Trophoblast cell (in vitro differentiated cells and primary cell): ENCODE data around the gene SERPINA4.

Experiments
- DNase-seq, 2 donors: peaks; one replicate each; pipeline ENCODE4 v3.0.0-alpha.2; 2016
- H2AFZ ChIP-seq: 2 replicates; pipeline ENCODE4 v1.6.1; 2013; ENCODE audit warnings: low read length, moderate library complexity, mild to moderate bottlenecking; ENCODE audit not compliant: insufficient read depth, poor library complexity
- H2AK5ac ChIP-seq: 2 replicates; pipeline ENCODE4 v1.6.1; 2013; ENCODE audit warnings: mild to moderate bottlenecking, low read length
- H2BK120ac ChIP-seq: 2 replicates; pipeline ENCODE4 v1.6.1; 2013; ENCODE audit warnings: low read length, mild to moderate bottlenecking, moderate library complexity; ENCODE audit not compliant: insufficient read depth, poor library complexity
- H2BK12ac ChIP-seq: 2 replicates; pipeline ENCODE4 v1.6.1; 2013; ENCODE audit warnings: mild to moderate bottlenecking, low read length, moderate library complexity
- H2BK5ac ChIP-seq: 2 replicates; pipeline ENCODE4 v1.6.1; 2013; ENCODE audit warnings: low read length, low read depth, moderate library complexity, mild to moderate bottlenecking; ENCODE audit not compliant: poor library complexity
- H3K14ac ChIP-seq: 2 replicates; pipeline ENCODE4 v1.6.1; 2013; ENCODE audit warnings: mild to moderate bottlenecking, low read length
- H3K18ac ChIP-seq: 2 replicates; pipeline ENCODE4 v1.6.1; 2013; ENCODE audit warnings: mild to moderate bottlenecking, low read length
- H3K23ac ChIP-seq: 2 replicates; pipeline ENCODE4 v1.6.1; 2013; ENCODE audit warnings: low read length
- H3K27ac ChIP-seq: 2 replicates; pipeline ENCODE4 v1.5.1; 2013; ENCODE audit warnings: low read depth, mild to moderate bottlenecking, inconsistent platforms, low read length, moderate library complexity
- H3K27me3 ChIP-seq: 2 replicates; pipeline ENCODE4 v1.6.1; 2013; ENCODE audit warnings: inconsistent platforms, mild to moderate bottlenecking, low read length, moderate library complexity; ENCODE audit not compliant: insufficient read depth
- H3K36me3 ChIP-seq, 2 experiments: 1 replicate in 1 of 2; 2 replicates in 1 of 2; pipeline ENCODE4 v1.6.1; 2013; ENCODE audit warnings: low read length in 2 of 2, mild to moderate bottlenecking in 2 of 2, moderate library complexity in 1 of 2; ENCODE audit not compliant: insufficient read depth in 2 of 2, control insufficient read depth in 1 of 2
- H3K4ac ChIP-seq: 2 replicates; pipeline ENCODE4 v1.6.1; 2013; ENCODE audit warnings: low read depth, mild to moderate bottlenecking, low read length, moderate library complexity
- H3K4me1 ChIP-seq, 2 experiments: 1 replicate in 1 of 2; 2 replicates in 1 of 2; pipeline ENCODE4 v1.6.1; 2013; ENCODE audit warnings: low read length in 2 of 2, mild to moderate bottlenecking in 2 of 2, moderate library complexity in 1 of 2; ENCODE audit not compliant: insufficient read depth in 2 of 2, control insufficient read depth in 1 of 2
- H3K4me2 ChIP-seq: 2 replicates; pipeline ENCODE4 v1.6.1; 2013; ENCODE audit warnings: inconsistent platforms, mild to moderate bottlenecking, low read length, moderate library complexity
- H3K4me3 ChIP-seq: 2 replicates; pipeline ENCODE4 v1.5.1; 2013; ENCODE audit warnings: mild to moderate bottlenecking, low read depth, low read length, inconsistent platforms
- H3K79me1 ChIP-seq: one replicate; pipeline ENCODE4 v1.6.1; 2013; ENCODE audit warnings: low read length
- H3K79me2 ChIP-seq: 2 replicates; pipeline ENCODE4 v1.6.1; 2013; ENCODE audit warnings: low read length, mild to moderate bottlenecking; ENCODE audit not compliant: control insufficient read depth, insufficient read depth, poor library complexity
- H3K9ac ChIP-seq: 2 replicates; pipeline ENCODE4 v1.6.1; 2013; ENCODE audit warnings: mild to moderate bottlenecking, low read length
- H3K9me3 ChIP-seq: 2 replicates; pipeline ENCODE4 v1.6.1; 2013; ENCODE audit warnings: low read depth, mild to moderate bottlenecking, control low read depth, inconsistent platforms, low read length; ENCODE audit not compliant: insufficient read depth
- H4K12ac ChIP-seq: 2 replicates; pipeline ENCODE4 v1.6.1; 2013; ENCODE audit warnings: low read depth, mild to moderate bottlenecking, low read length, moderate library complexity
- H4K8ac ChIP-seq: 2 replicates; pipeline ENCODE4 v1.6.1; 2013; ENCODE audit warnings: low read depth, mild to moderate bottlenecking, low read length, moderate library complexity
- H4K91ac ChIP-seq: one replicate; pipeline ENCODE4 v1.6.1; 2013; ENCODE audit warnings: low read depth, mild to moderate bottlenecking, low read length, moderate library complexity
- WGBS: extraction: QIAGEN DNeasy Blood & Tissue Kit; methylation state at CpG from one replicate; pipeline ENCODE4 v1.1.7; 2013; ENCODE audit warnings: missing lambda C conversion rate; ENCODE audit not compliant: insufficient read length, insufficient coverage; ENCODE audit errors: extremely low coverage; 5-methylcytosine and 5-hydroxymethylcytosine counted together

Gene SERPINA4

DNA sequence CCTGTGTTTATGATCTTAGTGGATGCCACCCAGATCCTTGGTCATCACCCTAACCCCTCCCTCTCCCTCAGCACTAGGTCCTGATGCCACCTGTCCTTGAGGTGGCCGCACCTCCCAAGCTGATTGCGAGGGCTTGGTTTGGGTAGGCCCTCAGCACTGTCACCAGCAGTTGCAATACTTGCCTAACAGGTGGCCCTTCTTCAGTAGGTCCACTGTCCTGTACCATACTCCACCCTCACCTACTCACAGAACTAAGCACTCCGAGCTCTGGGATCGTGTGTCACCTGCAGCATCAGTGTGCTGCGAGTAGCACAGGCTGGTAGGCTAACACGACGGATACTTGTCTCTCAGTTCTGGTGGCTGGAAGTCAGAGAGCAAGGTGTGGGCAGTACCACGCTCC is 38.0 kb upstream of the SERPINA4 start:
- Histone ChIP-seq H3K4me3 (no peak overlapping the region), H3K9me3 (peaks cover 9% of the 10 kb centered on the region), H2AFZ (no peak overlapping the region), H3K79me1 (no peaks in the 10 kb centered on the region), H3K4ac (no peak overlapping the region), H3K9ac (no peak overlapping the region), H3K36me3 (no peaks in the 10 kb centered on the region), H3K23ac (no peak overlapping the region), H3K18ac (no peak overlapping the region), H3K27ac (no peak overlapping the region), H3K79me2 (no peaks in the 10 kb centered on the region), H4K8ac (no peak overlapping the region), H4K12ac (no peak overlapping the region), H4K91ac (no peak overlapping the region), H3K4me1 (no peaks in the 10 kb centered on the region), H3K14ac (no peak overlapping the region), H3K4me2 (no peak overlapping the region), H2BK12ac (no peak overlapping the region), H2AK5ac (no peak overlapping the region), H2BK120ac (no peak overlapping the region), H2BK5ac (no peak overlapping the region), H3K27me3 (no peaks in the 10 kb centered on the region)
- DNase-seq, result no peak
- whole genome bisulfite sequencing, result no CpG with 5 or more reads among the region's 8 CpGs

DNA sequence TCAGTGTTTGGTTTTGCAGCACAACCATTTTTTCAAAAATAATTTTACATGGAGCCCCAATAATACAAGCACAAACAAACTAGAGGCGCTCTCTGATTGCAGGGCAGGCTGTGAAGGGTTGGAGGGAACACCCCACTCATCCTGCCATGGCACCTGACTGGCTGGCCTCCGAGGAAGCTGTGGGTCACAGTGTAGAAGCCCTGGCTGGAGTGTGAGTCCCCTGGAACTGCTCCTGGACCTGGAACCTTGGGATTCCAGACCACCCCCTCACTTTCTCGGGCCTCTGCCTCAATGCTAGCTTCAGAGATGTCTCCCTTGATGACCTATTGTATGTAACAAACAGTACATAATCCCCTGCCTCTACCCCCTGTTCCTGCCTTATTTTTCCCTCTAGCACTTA is 37.1 kb upstream of the SERPINA4 start:
- no peak overlapping the region for H3K14ac ChIP-seq
- H3K23ac ChIP-seq, result no peak overlapping the region
- no peaks in the 10 kb centered on the region for H3K79me1 ChIP-seq
- H2BK120ac ChIP-seq, result no peak overlapping the region
- peaks cover 9% of the 10 kb centered on the region for H3K9me3 ChIP-seq
- H3K79me2 ChIP-seq, result no peaks in the 10 kb centered on the region
- H2BK12ac ChIP-seq, result no peak overlapping the region
- no peak for DNase-seq
- no peak overlapping the region for H2BK5ac ChIP-seq
- H3K4me3 ChIP-seq, result no peak overlapping the region
- no peak overlapping the region for H3K4ac ChIP-seq
- WGBS, result no CpG with 5 or more reads among the region's 3 CpGs
- H2AK5ac ChIP-seq, result no peak overlapping the region
- no peak overlapping the region for H4K91ac ChIP-seq
- no peaks in the 10 kb centered on the region for H3K4me1 ChIP-seq
- no peak overlapping the region for H4K12ac ChIP-seq
- H3K27ac ChIP-seq, result no peak overlapping the region
- H3K4me2 ChIP-seq, result no peak overlapping the region
- no peak overlapping the region for H3K9ac ChIP-seq
- H3K36me3 ChIP-seq, result no peaks in the 10 kb centered on the region
- no peak overlapping the region for H2AFZ ChIP-seq
- H4K8ac ChIP-seq, result no peak overlapping the region
- no peak overlapping the region for H3K18ac ChIP-seq
- H3K27me3 ChIP-seq, result no peaks in the 10 kb centered on the region

DNA sequence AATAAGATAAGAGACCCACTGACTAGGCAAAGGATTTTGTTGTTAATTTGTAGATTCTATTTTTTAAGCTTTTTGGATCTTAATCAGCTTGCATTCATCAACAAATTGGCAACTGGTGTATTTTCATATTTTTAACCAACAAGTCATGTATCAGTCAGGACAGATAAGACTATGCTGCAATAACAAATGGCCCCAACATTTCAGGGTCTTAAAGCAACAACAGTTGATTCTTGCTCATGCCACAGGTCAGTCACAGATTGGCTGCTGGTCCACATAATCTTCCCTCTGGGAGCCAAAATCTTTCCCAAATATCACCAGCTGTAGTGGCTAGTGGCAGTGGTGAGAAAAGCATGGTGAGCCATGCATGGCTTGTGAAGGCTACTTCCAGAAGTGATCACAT is 30.1 kb upstream of the SERPINA4 start:
- H3K27me3 ChIP-seq, result no peaks in the 10 kb centered on the region
- no peak overlapping the region for H3K27ac ChIP-seq
- no peak overlapping the region for H2BK120ac ChIP-seq
- H2AK5ac ChIP-seq, result no peak overlapping the region
- H4K91ac ChIP-seq, result no peak overlapping the region
- no peak overlapping the region for H2BK12ac ChIP-seq
- no peak overlapping the region for H3K9ac ChIP-seq
- H3K36me3 ChIP-seq, result no peaks in the 10 kb centered on the region
- no peaks in the 10 kb centered on the region for H3K79me1 ChIP-seq
- no peaks in the 10 kb centered on the region for H3K9me3 ChIP-seq
- H3K4me1 ChIP-seq, result no peaks in the 10 kb centered on the region
- no peak overlapping the region for H3K18ac ChIP-seq
- H3K79me2 ChIP-seq, result no peaks in the 10 kb centered on the region
- no peak overlapping the region for H2BK5ac ChIP-seq
- no peak overlapping the region for H3K4me3 ChIP-seq
- H2AFZ ChIP-seq, result no peak overlapping the region
- no peak for DNase-seq
- H4K12ac ChIP-seq, result no peak overlapping the region
- H3K4me2 ChIP-seq, result no peak overlapping the region
- H3K23ac ChIP-seq, result no peak overlapping the region
- no peak overlapping the region for H4K8ac ChIP-seq
- H3K4ac ChIP-seq, result no peak overlapping the region
- H3K14ac ChIP-seq, result no peak overlapping the region

DNA sequence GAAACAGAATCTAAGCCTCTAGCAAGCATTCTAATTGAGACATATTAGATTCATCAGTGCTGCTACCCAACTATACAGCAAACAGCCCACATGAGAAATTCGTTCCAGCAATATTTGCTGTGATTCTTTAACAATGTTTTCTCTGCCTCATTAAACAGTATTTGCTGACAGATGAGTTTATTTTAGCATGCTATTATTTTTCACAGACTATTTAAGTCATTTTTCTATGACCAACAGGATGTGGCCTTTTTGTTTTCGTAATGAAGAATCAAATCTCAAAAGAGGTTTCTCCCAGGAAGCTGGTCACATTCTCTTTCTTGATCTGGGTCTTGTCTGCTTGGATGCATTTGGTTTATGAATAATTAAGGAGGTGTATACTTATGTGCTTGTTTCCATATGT is 28.8 kb upstream of the SERPINA4 start:
- no peak overlapping the region for H3K18ac ChIP-seq
- no peak overlapping the region for H4K91ac ChIP-seq
- WGBS, result no CpG with 5 or more reads among the region's 2 CpGs
- no peak overlapping the region for H4K8ac ChIP-seq
- H3K4me2 ChIP-seq, result no peak overlapping the region
- H3K27me3 ChIP-seq, result no peaks in the 10 kb centered on the region
- no peaks in the 10 kb centered on the region for H3K79me2 ChIP-seq
- H3K9ac ChIP-seq, result no peak overlapping the region
- H3K14ac ChIP-seq, result no peak overlapping the region
- H3K27ac ChIP-seq, result no peak overlapping the region
- no peak overlapping the region for H3K4ac ChIP-seq
- no peak for DNase-seq
- no peaks in the 10 kb centered on the region for H3K36me3 ChIP-seq
- H2BK12ac ChIP-seq, result no peak overlapping the region
- no peak overlapping the region for H2AFZ ChIP-seq
- H3K79me1 ChIP-seq, result no peaks in the 10 kb centered on the region
- H3K4me3 ChIP-seq, result no peak overlapping the region
- H2AK5ac ChIP-seq, result no peak overlapping the region
- H3K4me1 ChIP-seq, result no peaks in the 10 kb centered on the region
- no peak overlapping the region for H2BK5ac ChIP-seq
- no peaks in the 10 kb centered on the region for H3K9me3 ChIP-seq
- no peak overlapping the region for H3K23ac ChIP-seq
- no peak overlapping the region for H2BK120ac ChIP-seq
- H4K12ac ChIP-seq, result no peak overlapping the region

DNA sequence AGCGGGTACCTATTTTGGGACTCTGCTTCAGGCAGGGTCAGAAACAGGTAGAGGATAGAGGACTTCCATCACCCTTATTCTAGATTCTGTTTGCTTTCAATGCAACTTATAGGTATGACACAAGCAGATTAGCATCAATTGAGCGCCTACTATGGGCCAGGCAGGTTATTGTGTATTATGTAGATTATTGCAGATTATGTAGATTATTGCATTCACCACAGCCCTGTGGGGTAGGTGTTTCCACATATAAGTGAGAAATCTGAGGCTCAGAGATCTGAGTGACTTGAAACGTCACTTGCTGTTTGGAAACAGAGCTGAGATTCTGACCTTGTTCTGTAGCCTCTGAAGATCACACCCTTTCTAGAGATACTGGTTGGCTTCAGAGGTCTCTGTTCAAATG is 25.7 kb upstream of the SERPINA4 start:
- H3K4me3 ChIP-seq, result no peak overlapping the region
- H2BK5ac ChIP-seq, result no peak overlapping the region
- H3K79me1 ChIP-seq, result no peaks in the 10 kb centered on the region
- no peaks in the 10 kb centered on the region for H3K27me3 ChIP-seq
- H3K4ac ChIP-seq, result no peak overlapping the region
- no peak overlapping the region for H3K4me2 ChIP-seq
- H3K4me1 ChIP-seq, result no peaks in the 10 kb centered on the region
- H2AFZ ChIP-seq, result no peak overlapping the region
- H3K18ac ChIP-seq, result no peak overlapping the region
- H3K23ac ChIP-seq, result no peak overlapping the region
- H2BK12ac ChIP-seq, result no peak overlapping the region
- H2BK120ac ChIP-seq, result no peak overlapping the region
- H4K12ac ChIP-seq, result no peak overlapping the region
- no peak overlapping the region for H3K14ac ChIP-seq
- DNase-seq, result no peak
- no CpG with 5 or more reads among the region's 3 CpGs for WGBS
- no peaks in the 10 kb centered on the region for H3K36me3 ChIP-seq
- no peaks in the 10 kb centered on the region for H3K9me3 ChIP-seq
- H4K8ac ChIP-seq, result no peak overlapping the region
- H2AK5ac ChIP-seq, result no peak overlapping the region
- H4K91ac ChIP-seq, result no peak overlapping the region
- H3K79me2 ChIP-seq, result no peaks in the 10 kb centered on the region
- H3K9ac ChIP-seq, result no peak overlapping the region
- no peak overlapping the region for H3K27ac ChIP-seq
